Measurements from ENCODE around the gene PHRF1.

The PHRF1 gene

DNA sequence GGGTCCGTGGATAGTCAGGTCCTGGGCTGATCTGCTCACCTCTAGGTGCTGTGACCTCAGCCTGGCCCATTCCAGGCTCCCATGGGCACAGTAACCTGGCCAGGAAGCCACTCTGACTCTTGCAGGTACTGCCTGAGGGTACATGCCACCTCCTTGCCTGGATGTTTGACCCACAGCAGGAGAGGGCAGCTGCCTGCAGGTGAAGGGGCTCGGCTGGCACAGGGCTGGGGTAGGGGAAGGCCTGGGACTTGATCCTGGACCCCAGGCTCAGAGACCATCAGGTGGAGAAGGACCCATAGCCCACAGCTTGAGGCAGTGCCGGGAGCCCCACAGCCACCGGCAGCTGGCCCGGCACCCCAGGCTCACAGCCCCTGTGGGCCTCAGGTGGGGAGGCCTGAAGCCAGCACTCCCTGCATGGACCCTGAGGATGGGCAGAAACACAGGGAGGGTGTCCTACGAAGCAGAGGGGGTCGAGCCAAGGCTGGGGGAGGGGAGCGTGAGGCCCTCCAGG, 36.2 kb upstream of the PHRF1 start:
- no peak for DNase-seq (ENCODE audit: low spot score)

DNA sequence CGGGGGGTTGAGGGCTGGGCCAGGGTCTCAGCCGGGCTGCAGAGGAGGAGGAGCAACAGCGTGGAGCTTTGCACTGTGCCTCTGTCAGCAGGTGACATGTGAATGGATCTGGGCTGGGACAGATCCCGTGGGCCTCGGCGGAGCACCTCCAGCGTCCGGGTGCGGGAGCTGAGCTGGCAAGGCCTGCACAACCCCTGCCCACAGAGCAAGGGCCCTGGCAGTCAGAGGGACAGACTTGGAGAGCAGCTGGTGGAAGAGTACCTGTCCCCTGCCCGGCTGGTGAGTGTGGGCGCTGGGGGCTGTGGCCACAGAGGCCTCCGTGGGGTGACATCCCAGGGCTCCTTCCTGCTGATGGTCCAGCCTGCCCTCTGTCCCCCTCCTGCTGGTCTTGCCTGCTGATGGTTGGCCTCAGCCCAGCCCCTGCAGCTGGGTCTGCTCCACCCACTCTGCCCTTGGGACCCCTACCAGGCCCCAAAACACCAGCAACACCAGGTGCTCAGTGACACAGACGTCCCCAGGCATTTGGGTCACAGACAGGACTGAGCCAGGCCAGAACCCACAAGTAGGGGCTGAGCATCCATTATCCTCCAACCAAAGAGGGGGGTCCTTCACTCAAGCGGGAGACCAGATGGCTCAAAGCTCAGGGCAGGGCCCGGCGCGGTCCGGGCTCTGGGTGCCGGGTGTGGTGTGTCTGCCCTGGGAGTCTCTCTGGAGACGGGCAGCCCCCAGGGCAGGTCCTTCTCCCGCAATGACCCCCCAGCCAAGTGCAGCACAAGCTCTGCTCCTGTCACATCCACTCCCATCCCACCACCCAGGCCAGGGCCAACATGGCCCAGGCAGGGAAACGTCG, 35.5 kb upstream of the PHRF1 start:
- DNase-seq (ENCODE audit: low spot score) = no peak

DNA sequence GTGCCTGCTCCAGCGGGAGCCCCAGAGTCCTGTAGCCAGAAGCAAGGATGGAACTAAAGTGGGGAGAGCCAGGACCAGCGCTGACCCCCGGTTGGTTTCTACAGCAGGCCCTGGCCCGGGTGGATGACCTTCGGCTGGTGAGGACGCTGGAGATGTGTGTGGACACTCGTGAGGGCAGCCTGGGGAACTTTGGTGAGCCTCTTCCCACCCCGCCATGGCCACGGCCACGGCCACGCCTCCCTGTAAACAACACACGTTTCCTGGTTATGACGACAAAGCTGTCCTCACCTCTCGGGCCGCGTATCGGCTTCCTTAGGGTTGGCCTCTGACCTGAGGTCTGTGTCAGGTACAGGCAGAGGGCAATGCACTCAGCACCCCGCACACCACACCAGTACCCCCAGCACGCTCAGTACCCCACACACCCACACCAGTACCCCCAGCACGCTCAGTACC, 34.8 kb upstream of the PHRF1 start:
- DNase-seq (ENCODE audit: low spot score) = no peak

DNA sequence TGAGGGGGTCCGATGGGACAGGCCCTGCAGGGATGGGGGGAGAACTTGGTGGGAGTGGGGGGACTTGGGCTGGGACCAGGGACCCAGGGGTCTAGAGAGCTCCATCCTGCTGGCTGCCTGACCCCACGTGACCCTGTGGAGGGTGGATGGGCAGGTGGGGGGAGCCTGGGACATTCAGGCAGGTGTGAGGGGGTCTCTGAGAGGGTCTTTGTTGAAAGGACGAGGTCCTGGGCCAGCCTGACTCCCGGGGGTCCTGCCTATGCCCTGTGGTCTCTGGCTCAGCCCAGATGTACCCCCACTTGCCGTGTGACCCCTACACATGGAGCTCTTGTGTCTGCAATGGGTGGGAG, 31.5 kb upstream of the PHRF1 start:
- DNase-seq (ENCODE audit: low spot score) = no peak

DNA sequence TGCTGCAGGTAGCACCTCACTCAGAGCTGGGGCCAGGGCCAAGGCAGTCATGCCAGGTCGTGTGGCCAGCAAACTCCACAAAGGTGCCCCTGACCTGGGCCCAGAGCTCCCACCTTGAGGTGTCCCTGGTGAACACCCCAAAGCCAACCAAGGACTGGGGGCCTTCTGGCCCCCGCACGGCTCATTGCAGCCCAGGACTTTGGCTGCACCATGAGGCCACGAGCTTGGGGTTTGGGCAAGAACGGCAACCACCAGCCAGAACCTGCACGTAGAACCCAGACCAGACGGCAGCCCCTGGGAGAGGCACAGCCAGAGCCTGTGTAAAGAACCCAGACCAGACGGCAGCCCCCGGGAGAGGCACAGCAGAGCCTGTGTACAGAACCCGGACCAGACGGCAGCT, 31.1 kb upstream of the PHRF1 start:
- DNase-seq (ENCODE audit: low spot score) = no peak

DNA sequence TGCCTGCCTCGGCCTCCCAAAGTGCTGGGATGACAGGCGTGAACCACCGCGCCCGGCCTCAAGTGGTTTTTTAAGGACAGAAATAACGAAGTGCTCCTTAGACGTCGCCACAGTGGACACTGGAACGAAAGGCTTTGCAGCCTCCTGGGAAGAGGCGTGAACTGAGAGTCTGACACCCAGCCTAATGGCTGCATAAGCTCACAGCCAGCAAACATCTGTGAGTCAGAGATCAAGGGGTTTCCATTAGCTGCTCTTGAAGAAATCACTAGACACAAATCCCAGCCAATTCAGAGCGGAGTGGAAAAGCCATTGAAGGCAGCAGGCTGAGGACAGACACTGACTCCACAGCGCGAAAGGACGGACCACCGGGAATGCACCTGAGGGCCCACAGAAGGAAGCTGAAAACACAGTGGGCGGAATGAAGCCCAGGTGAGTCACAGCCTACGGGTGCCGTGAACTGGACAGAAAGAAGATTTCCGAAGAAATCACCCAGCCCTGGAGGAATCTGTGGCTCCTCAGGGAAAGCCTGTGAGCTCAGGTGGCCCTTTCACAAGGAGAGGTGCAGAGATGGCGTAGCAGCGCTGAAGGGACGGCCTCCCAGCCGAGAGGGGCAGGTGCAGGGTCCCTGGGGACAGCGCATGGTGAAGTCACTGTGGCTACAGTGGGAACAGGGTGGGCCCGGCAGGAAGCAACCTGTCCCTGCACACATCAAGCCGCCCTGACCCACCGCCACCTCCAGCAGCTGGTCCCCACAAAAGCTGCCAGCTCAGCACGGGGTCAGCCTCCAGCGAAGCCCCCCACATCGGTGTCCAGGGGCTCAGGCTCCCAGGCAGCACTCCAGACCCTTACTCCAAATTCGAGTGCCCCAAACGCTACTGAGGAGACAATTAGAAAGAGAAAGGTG, 27.3 kb upstream of the PHRF1 start:
- DNase-seq (ENCODE audit: low spot score) = no peak

DNA sequence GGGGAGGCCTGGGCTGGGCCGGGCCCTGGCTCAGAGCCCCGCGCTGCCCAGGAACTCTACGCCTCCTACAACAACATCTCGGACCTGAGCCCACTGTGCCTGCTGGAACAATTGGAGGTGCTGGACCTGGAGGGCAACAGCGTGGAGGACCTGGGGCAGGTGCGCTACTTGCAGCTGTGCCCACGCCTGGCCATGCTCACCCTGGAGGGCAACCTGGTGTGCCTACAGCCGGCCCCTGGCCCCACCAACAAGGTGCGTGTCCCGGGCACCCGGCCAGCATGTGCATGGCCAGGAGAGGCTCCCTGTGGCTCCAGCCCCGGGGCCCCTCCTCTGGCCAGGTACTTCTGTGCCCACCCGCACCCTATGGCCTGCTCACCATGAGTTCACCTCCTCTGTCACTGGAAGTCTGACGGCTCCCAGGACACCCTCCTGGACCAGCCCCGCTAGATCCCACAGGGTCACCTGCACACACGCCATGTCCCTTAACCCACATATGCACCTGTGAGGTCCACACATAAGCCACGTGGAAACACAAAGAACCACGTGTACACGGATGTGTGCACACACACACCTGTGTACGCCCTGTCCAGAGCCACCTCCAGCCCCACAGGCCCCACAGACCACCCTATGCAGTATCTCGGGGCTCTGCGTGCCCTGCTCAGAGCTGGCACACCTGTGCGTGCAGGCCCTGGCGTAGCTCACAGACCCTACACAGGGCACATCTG, 26.1 kb upstream of the PHRF1 start:
- no peak for DNase-seq (ENCODE audit: low spot score)

DNA sequence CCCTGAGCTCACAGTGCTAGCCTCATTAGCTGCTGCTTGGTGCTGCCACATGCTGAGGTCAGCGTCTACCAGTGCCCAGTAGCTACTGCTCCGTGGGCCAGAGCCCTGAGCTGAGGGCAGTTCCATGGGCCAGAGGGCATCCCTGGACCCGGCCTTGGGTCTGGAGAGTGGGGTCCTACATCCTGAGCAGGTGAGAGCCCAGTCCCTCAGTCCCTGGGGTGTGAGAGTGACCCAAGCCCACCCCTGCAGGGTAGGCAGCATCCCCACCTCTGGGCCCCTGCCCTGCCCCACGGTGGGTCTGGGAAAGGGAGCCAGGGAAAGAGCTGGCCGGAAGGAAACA, 25.6 kb upstream of the PHRF1 start:
- DNase-seq (ENCODE audit: low spot score) = no peak

DNA sequence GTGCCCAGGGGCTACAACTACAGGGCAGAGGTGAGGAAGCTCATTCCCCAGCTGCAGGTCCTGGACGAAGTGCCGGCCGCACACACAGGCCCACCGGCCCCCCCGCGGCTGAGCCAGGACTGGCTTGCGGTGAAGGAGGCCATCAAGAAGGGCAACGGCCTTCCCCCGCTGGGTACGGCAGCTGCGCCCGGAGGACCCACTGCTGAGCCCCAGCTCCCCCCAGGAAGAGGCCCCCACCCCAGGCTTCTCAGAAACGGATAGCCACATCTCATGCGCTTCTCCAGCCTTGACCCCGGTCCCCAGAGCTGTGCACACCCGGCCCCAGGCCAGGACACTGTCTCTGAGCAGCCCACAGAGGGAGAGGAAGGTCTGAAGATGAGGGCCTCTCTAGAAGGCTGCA, 25.1 kb upstream of the PHRF1 start:
- DNase-seq (ENCODE audit: low spot score) = no peak

DNA sequence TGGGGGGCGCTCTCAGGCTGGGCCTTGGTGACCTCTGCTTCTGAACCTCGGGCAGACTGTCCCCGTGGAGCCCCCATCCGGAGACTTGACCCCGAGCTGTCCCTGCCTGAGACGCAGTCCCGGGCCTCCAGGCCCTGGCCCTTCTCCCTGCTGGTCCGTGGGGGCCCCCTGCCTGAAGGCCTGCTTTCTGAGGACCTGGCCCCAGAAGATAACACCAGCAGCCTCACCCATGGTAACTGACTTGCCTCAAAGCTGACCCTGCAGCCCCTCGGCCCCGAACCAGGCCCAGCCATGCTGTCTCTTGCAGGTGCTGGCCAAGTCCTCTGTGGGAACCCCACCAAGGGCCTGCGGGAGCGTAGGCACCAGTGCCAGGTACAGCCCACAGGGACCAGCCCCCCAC, 24.7 kb upstream of the PHRF1 start:
- DNase-seq (ENCODE audit: low spot score) = no peak

DNA sequence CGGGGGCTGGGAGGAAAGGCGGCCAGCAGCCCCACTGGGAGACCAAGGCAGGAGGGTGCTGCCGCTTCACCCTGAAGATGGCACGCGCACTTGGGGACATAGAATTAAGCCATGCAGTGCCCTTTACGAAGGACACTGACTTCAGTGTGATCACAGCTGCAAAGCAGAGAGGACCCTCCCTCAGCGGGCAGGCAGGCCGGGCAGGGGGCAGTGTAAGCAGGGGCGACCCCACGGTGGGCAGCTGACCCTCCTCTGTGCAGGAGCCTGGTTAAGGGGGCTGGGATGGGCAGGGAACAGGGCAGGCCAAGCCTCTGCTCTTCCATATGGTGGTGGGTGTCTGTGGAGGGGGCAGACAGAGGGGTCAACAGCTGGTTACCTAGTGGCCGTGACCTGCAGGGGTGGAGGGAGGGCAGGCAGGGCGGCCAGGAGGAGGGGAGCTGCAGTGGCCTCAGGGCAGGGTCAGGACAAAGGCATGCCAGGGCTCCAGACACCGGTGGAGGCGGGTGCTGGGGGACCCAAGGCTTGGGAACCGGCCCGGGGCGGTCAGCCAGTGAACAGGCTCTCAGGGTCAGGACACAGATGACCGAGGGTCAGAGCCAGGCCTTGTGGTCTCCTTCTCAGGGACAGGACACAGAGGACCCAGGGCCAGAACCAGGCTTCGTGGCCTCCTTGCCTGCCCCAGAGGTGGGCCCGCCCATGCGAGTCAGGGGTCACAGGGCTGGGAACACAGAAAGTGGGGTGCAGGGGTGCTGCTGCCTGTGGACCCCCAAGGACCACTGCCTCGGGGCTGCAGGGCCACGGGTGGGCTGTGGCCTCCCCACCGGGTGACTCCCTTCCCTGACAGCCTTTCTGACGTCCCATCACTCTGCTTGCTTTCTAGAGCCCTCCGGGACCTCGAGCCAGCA, 22.9 kb upstream of the PHRF1 start:
- no peak for DNase-seq (ENCODE audit: low spot score)

DNA sequence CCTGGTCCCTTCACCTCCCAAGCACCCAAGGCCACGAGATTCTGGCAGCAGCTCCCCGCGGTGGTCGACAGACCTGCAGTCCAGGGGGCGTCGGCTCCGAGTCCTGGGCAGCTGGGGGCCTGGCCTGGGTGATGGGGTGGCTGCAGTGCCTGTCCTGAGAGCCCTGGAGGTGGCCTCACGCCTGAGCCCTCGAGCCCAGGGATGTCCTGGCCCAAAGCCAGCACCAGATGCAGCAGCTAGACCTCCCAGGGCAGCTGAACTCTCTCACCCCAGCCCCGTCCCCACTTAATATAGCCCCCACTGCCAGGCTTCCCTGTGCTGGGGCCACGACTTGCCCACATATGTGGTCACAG, 22.3 kb upstream of the PHRF1 start:
- no peak for DNase-seq (ENCODE audit: low spot score)

DNA sequence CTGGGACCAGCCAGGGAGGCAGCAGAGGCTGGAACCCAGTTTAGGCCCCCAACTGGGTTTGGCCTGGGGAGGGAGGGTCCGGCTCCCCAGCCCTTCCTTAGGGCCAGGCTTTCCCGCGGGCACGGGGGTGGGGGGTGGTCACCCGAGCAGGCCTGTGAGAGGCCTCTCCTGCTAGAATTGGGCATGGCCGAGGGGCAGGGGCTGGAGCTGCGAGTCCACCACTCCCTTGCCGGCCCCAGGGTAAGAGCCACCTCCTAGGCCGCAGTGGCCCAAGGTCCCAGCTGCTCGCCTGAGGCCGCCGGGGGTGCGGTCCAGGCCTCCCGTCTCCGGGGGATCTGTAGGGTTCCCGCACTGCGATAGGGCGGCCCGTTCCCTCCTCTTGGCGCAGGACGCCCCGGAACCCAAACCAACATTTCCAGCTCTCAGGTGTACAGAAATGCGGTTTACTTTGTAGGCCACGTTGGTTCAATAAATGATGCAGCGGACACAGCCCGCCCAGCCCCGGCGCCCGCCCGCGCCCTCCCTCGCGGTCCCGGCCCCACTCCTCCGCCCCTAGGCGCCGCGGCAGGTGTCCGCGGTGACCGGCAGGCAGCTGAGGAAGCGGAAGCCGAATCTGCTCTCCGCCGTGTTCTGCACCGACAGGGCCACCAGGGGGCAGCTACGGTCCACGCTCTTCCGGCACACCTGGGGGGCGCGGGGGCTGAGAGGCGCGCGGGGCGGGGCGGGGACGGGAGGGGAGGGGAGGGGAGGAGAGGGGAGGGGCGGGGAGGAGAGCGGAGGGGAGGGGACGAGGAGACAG, 21.6 kb upstream of the PHRF1 start:
- peak; percentile 55 for DNase-seq (ENCODE audit: low spot score)

DNA sequence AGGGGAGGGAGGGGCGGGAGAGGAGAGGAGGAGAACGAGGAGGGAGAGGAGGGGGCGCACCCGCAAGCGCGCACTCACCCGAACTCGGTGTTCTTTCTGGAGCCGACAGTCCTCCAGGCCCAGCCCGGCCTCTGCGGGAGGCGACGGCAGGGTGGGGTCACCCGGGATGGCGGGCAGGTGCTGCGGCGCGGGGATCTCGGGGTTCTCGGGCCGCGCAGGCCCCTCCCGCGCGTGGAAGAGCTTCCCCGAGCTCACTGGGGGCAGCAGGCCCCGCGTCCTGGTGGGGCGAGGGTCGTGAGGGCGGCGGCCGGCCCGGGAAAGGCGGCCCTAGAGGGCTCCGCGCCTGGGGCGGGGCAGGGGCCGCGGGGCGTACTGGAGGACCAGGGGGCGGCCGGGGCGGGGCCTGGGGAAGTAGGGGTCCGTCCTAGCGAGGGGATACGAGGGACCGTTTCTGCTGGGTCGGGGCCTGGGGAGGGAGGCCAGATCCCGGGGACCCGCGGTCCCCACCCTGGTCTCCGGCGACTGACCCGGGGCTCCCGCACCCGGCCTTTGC, 21.0 kb upstream of the PHRF1 start:
- DNase-seq (ENCODE audit: low spot score) = no peak

DNA sequence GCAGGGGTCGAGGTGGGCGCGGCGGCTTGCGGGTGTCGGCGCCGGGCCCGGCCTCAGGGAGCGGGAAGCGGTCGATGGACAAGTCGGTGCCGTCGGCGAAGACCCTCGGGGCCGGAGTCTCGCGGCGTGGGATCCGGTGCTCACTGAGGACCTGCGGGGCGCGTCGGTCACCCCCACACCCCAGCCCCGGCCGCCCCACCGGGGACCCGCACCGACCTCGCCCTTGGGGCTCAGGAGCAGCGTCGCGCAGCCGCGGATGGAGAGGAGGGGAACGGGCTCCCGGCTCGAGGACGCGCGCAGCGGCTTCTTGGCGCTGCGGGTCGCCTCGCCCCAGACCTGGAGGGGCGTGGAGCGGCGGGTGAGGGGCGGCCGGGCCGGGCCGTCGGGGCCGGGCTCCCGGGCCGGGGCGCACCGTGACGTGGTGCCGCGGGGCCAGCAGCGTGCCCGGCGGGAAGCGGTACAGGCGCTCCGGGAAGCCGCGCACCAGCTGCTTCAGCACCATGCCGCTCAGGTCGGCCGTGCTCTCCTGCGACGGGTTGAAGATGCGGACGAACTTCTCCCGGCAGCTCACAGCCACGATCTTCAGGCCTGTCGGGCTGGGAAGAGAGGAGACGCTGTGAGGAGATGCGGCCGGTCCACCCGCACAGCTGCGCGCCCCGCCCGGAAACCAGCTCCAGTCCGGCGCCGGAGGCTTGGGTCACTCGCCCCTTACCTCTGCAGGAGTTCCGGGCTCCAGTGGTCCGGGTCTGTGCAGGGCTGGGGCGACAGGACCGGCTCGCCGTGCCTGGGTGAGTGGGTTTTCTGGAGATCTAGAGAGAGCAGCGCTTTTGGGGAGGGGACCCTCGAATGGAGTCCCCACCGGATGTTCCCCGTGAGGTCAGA, 20.2 kb upstream of the PHRF1 start:
- DNase-seq (ENCODE audit: low spot score) = no peak

DNA sequence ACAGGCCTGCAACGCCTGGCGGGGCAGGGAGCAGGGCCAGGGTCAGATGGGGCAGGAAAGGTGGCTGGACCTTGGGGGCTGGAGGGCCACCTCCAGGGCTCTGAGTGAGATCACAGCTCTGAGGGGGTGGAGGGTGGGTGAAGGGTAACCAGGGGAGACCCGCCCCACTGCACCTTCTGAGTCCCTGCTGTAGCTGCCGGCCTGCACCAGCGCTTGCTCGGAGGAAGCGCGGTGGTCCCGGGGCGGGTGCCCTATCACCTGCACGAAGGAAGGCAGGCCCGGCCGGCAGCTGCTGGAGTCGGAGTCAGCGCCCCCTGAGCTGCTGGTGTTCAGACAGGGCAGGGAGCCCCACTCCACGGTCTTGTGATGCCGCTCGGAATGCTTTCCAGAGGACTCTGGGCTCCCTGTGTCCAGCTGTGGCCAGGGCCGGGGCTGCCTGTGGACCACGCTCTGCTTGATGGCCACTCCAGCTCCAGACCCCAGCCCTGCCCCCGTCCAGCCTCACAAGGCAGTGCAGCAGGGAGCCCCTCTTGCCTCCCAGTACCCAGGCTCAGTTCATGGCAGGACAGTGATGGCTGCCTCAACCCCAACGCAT, 19.5 kb upstream of the PHRF1 start:
- no peak for DNase-seq (ENCODE audit: low spot score)

DNA sequence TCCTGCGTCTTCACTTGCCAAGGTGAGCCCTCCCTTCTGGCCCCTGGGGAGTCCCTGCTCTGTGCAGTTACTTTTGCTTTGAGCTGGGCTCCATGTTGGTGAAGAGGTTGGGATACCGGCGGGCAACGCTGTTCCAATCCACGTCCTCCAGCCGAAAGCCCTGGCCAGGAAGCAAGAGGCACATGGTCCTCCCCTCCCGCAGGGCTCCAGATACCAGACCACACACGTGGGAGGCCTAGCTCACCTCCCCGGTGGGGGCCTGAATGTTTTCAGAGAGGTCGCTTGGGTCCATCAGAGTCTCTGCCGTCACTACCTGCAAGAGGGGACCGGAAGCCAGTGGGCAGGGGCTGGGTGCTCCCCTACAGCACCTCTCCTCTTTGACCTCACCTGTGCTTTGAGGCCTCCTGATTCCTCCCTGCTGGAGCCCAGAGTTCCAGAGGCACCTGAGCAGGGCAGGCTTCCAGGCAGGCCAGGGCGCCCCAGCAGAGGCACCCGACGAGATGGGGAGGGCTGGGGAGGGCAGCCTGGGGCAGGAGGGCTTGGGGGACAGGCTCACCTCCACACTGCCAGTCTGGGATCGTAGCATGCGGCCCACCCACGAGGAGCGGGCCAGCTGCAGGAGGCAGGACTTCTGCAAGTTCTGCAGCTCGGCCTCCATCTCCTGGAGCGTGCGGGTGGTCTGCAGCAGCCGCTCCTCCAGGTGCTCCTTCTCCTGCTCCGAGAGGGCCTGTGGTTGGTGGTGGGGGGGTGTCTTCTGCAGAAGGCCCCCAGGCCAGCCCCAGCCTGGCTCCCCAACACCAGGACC, 18.7 kb upstream of the PHRF1 start:
- no peak for DNase-seq (ENCODE audit: low spot score)

DNA sequence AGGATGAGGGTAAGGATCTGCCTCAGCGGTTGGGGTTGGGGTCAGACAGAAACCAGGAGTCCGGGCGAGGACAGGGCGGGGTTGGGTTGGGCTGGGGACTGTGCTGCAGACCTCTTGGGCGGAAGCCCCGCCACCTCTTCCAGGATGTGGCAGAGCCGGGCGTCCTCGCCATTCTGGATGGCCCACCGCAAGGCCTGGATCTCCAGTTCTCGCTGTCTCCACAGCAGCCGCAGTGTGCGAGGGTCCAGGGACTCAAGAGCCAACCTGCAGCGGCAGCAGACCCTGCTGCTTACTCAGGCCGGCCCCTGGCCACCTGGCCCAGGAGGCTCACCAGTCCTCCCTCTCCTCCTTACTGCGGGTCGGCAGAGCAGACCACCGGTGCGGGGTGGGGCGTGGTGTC, 17.8 kb upstream of the PHRF1 start:
- DNase-seq (ENCODE audit: low spot score) = no peak

Measured in Ammon's horn (tissue), 1 donor.